GM21423 (cell line): ENCODE measurements around the gene FAM13C.

ENCODE experiments used
- ATAC-seq: cut with Tn5 transposase; IDR thresholded peaks from one replicate; pipeline ENCODE4 v1.9.1; 2021; ENCODE audit warnings: mild to moderate bottlenecking, moderate library complexity; ENCODE audit not compliant: unreplicated experiment

FAM13C gene

GRCh38 chr10:59319854-59320253 lies 42.5 kb downstream of the FAM13C start:
- no peak for ATAC-seq

GRCh38 chr10:59317066-59317465 lies 45.3 kb downstream of the FAM13C start:
- no peak for ATAC-seq

- ATAC-seq: no peak
Measured at GRCh38 chr10:59315465-59315864, 46.9 kb downstream of the FAM13C start.

GRCh38 chr10:59314268-59314667 lies 48.1 kb downstream of the FAM13C start:
- ATAC-seq: no peak

GRCh38 chr10:59312247-59312646 lies 50.1 kb downstream of the FAM13C start:
- no peak for ATAC-seq

GRCh38 chr10:59311025-59311424 lies 51.3 kb downstream of the FAM13C start:
- no peak for ATAC-seq

GRCh38 chr10:59310324-59310914 lies 51.9 kb downstream of the FAM13C start:
- no peak for ATAC-seq

- ATAC-seq: no peak
Measured at GRCh38 chr10:59304521-59305097, 57.7 kb downstream of the FAM13C start.

GRCh38 chr10:59303018-59303417 lies 59.3 kb downstream of the FAM13C start:
- ATAC-seq: no peak

GRCh38 chr10:59302381-59302780 lies 60.0 kb downstream of the FAM13C start:
- ATAC-seq: no peak

- ATAC-seq: no peak
Measured at GRCh38 chr10:59301067-59301754, 61.1 kb downstream of the FAM13C start.

GRCh38 chr10:59300386-59300785 lies 62.0 kb downstream of the FAM13C start:
- ATAC-seq: no peak

GRCh38 chr10:59299933-59300332 lies 62.4 kb downstream of the FAM13C start:
- ATAC-seq: no peak

GRCh38 chr10:59290448-59290847 lies 71.9 kb downstream of the FAM13C start:
- ATAC-seq: no peak

- ATAC-seq: no peak
Measured at GRCh38 chr10:59289853-59290252, 72.5 kb downstream of the FAM13C start.

GRCh38 chr10:59287587-59288255 lies 74.6 kb downstream of the FAM13C start:
- no peak for ATAC-seq

- no peak for ATAC-seq
Measured at GRCh38 chr10:59285848-59286247, 76.5 kb downstream of the FAM13C start.

- ATAC-seq: no peak
Measured at GRCh38 chr10:59285073-59285472, 77.3 kb downstream of the FAM13C start.

- no peak for ATAC-seq
Measured at GRCh38 chr10:59284118-59284975, 78.0 kb downstream of the FAM13C start.

GRCh38 chr10:59283456-59284091 lies 78.8 kb downstream of the FAM13C start:
- ATAC-seq: no peak
